Left ventricle myocardium inferior (tissue), 1 donor: ENCODE results near the gene IFNL3. TPM values are rescaled to one million over a fixed set of nuclear protein-coding genes. Genes with fewer than 3 reads are reported as not detected.
"Not testable (repeated sequence)": the region's sequence is repeated elsewhere in the genome, so short reads cannot be mapped to it uniquely, and the experiment has no call there.

Experiments
- DNase-seq: peaks from one replicate; pipeline ENCODE4 v3.0.0-alpha.2; 2020
- H3K27ac ChIP-seq: fragments of 200-600 bp; replicated peaks from 2 replicates; pipeline ENCODE4 v1.8.0; 2021
- H3K27me3 ChIP-seq: fragments of 200-600 bp; 2 replicates; pipeline ENCODE4 v1.8.0; 2021; ENCODE audit warnings: low read depth
- H3K36me3 ChIP-seq: fragments of 200-600 bp; 2 replicates; pipeline ENCODE4 v1.8.0; 2021
- H3K4me1 ChIP-seq: fragments of 200-600 bp; 2 replicates; pipeline ENCODE4 v1.8.0; 2021
- H3K4me3 ChIP-seq: fragments of 200-600 bp; 2 replicates; pipeline ENCODE4 v1.8.0; 2021; ENCODE audit warnings: mild to moderate bottlenecking, moderate library complexity
- H3K9me3 ChIP-seq: fragments of 200-600 bp; replicated peaks from 2 replicates; pipeline ENCODE4 v1.8.0; 2021
- intact Hi-C: fragments of 100-400 bp; cut with micrococcal nuclease; formaldehyde crosslinking; loops from one replicate; pipeline ENCODE4 v1.11.0; 2022
- long read RNA-seq: library from polyadenylated mRNA; unstranded; transcript quantifications from one replicate; pipeline ENCODE4 v2.0.0, GENCODE V29; 2021
- total RNA-seq: library from RNA; stranded (reverse); fragmentation: NEBNext Ultra II Directional; extraction: Animal tissue kit (Norgen Biotek cat#: 25700); gene quantifications from one replicate; pipeline ENCODE4 v1.2.1, GENCODE V29; 2021
- TF ChIP-seq, protein P1 (sequence below): fragments of 200-600 bp; IDR thresholded peaks from 2 replicates; pipeline ENCODE4 v1.8.0; 2021; ENCODE audit warnings: antibody characterized with exemption, mild to moderate bottlenecking, borderline replicate concordance
- donor health status: DM: no; HTN: yes; CAD: no; lungs with severe emphysema.

IFNL3 gene
- total RNA-seq, result not detected
- long read RNA-seq, result 0 reads

DNA sequence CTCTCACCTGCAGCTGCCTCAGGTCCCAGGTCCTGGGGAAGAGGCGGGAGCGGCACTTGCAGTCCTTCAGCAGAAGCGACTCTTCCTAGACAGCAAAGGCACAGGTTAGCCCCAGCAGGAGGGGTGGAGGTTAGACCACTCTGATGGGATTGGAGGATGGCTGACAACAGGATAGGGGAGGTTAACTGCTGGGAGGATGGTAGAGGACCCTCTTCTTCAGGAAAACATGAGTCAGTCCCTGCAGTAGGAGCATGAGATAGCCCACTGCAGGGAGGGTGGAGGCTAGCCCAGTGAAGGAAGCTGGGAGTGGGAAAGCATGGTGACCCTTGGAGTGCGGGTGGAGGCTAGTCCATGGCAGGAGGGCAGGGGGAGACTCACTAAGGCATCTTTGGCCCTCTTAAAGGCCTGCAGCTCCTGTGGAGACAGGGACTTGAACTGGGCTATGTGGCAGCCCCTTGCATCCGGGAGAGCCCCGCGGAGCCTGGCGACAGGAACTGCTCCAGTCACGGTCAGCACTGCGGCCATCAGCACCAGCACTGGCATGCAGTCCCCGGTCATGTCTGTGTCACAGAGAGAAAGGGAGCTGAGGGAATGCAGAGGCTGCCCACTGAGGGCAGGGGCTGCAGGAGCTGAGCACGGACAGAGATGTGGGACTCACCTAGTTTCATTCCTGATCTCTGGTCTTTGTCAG lies at the start of gene IFNL3:
TSS of gene IFNL3 (minus strand) at position 597 of the 691 bp plus-strand sequence. CDS start at position 558, 39 bp downstream.
- peaks cover 81% of the 10 kb centered on the region for H3K27me3 ChIP-seq

DNA sequence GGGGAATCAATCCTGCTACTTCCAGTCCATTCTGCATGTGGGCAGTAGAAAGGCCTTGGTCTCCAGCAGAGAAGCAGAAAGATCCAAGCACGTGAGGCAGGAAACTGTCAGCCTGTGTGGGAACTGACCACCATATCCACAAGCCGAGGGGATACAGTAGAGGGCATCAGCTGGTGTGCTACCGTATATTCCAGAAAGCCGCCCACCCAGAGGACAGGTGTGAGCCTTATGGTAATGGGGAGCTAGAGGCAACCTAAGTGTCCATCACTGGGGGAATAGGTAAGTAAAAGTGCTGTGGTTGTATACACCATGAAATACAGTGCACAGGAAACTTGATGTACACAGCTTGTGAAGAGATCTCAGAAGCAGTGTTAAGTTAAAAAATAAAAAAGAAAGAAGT lies 48.6 kb upstream of the IFNL3 start:
- intact Hi-C loops, result no loop called here
- peaks cover 12% of the 10 kb centered on the region for H3K9me3 ChIP-seq
- H3K4me1 ChIP-seq, result no peaks in the 10 kb centered on the region
- no peak overlapping the region for H3K27ac ChIP-seq
- H3K27me3 ChIP-seq, result peaks cover 89% of the 10 kb centered on the region
- H3K36me3 ChIP-seq, result no peaks in the 10 kb centered on the region
- DNase-seq, result no peak
- H3K4me3 ChIP-seq, result no peak overlapping the region
- TF ChIP-seq, protein P1, sequence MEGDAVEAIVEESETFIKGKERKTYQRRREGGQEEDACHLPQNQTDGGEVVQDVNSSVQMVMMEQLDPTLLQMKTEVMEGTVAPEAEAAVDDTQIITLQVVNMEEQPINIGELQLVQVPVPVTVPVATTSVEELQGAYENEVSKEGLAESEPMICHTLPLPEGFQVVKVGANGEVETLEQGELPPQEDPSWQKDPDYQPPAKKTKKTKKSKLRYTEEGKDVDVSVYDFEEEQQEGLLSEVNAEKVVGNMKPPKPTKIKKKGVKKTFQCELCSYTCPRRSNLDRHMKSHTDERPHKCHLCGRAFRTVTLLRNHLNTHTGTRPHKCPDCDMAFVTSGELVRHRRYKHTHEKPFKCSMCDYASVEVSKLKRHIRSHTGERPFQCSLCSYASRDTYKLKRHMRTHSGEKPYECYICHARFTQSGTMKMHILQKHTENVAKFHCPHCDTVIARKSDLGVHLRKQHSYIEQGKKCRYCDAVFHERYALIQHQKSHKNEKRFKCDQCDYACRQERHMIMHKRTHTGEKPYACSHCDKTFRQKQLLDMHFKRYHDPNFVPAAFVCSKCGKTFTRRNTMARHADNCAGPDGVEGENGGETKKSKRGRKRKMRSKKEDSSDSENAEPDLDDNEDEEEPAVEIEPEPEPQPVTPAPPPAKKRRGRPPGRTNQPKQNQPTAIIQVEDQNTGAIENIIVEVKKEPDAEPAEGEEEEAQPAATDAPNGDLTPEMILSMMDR, result no peak

More for the DNA sequence above, at the start of gene IFNL3:
- intact Hi-C loops, H3K9me3 ChIP-seq, H3K27ac ChIP-seq, H3K36me3 ChIP-seq, H3K4me3 ChIP-seq, DNase-seq: not testable (repeated sequence)
- peaks cover 14% of the 10 kb centered on the region for H3K4me1 ChIP-seq

DNA sequence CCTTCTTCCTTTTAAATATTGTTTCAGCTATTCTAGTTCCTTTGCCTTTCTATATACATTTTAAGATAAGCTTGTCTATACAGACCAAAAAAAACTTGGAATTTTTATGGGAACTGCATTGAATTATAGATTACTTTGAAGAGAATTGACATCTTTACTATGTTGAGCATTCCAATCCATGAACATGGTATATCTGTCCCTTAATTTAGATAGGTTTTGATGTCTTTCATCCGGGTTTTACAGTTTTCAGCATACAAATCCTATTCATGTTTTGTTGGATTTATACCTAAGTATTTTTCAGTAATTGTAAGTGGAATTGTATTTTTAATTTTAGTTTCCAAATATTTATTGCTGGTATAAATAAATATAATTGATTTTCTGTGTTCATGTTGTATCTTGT lies 39.2 kb upstream of the IFNL3 start:
- intact Hi-C loops, result no loop called here
- H3K4me3 ChIP-seq, result no peak overlapping the region
- H3K36me3 ChIP-seq, result no peaks in the 10 kb centered on the region
- TF ChIP-seq, protein P1, result no peak
- peaks cover 62% of the 10 kb centered on the region for H3K9me3 ChIP-seq
- DNase-seq, result no peak
- no peak overlapping the region for H3K27ac ChIP-seq
- no peaks in the 10 kb centered on the region for H3K4me1 ChIP-seq
- peaks cover 45% of the 10 kb centered on the region for H3K27me3 ChIP-seq

DNA sequence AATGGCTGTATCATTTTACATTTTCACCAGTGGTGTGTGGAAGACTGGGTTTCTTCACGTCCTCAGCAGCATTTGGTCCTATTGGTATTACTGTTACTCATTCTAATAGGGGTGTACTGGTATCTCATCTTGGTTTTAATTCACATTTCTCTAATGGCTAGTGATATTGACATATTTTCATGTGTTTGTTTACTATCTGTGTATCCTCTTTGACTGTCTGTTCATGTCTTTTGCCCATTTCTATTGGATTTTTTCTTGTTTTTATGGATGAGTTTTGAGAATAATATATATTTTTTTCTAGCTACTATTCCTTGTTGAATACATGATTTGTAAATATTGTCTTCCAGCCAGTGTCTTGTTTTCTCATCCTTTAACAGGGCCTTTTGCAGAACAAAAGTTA lies 37.2 kb upstream of the IFNL3 start:
- peaks cover 56% of the 10 kb centered on the region for H3K27me3 ChIP-seq
- H3K27ac ChIP-seq, result no peak overlapping the region
- no peak overlapping the region for H3K4me3 ChIP-seq
- no peaks in the 10 kb centered on the region for H3K4me1 ChIP-seq
- TF ChIP-seq, protein P1, result no peak
- H3K36me3 ChIP-seq, result no peaks in the 10 kb centered on the region
- no peak for DNase-seq
- intact Hi-C loops, result no loop called here
- peaks cover 46% of the 10 kb centered on the region for H3K9me3 ChIP-seq

DNA sequence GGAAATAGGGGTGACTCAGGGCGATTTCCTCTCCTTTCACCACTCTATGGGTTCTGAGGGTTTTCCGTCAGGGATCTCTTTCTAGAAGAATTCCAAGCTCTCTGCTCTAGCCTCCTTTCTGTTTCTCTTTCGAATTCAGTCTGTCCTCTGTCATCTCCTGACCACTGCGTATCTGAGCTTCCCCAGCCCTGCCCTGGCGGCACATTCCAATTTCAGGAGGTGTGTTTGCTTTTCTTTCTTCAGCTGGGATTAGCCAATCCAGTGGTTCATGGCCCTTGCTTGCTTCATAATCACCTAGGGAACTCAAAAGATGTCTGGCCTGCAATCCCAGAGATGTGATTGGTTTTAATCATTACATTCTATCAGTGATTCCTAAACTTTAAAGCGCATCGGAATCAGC lies 32.8 kb upstream of the IFNL3 start:
- Histone ChIP-seq H3K27ac (no peak overlapping the region), H3K36me3 (no peaks in the 10 kb centered on the region), H3K4me1 (no peaks in the 10 kb centered on the region), H3K4me3 (no peak overlapping the region), H3K27me3 (peaks cover 66% of the 10 kb centered on the region), H3K9me3 (peaks cover 18% of the 10 kb centered on the region)
- TF ChIP-seq, protein P1, result no peak
- intact Hi-C loops, result no loop called here
- DNase-seq, result no peak

DNA sequence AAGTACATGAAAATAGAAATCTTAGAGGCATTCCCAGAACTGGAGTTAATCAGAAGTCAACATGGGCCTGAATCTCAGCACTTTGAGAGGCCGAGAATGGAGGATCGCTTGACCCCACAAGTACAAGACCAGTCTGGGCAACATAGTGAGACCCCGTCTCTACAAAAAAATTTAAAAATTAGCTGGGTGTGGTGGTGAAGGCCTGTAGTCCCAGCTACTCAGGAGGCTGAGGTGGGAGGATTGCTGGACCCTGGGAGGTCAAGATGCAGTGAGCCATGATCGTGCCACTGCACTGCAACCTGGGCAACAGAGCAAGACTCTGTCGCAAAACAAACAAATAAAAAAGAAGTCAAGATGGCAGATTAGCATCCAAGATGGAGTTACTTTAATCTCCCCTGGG lies 31.9 kb upstream of the IFNL3 start:
- no peaks in the 10 kb centered on the region for H3K4me1 ChIP-seq
- no peak for DNase-seq
- TF ChIP-seq, protein P1, result no peak
- peaks cover 9% of the 10 kb centered on the region for H3K9me3 ChIP-seq
- H3K36me3 ChIP-seq, result no peaks in the 10 kb centered on the region
- intact Hi-C loops, result no loop called here
- H3K27me3 ChIP-seq, result peaks cover 65% of the 10 kb centered on the region
- H3K4me3 ChIP-seq, result no peak overlapping the region
- no peak overlapping the region for H3K27ac ChIP-seq
